Activated effector memory CD4-positive, alpha-beta T cell treated with Interleukin-2 at 50 U/mL for 16 hours (primary cell): ENCODE results near the gene IGF2BP2.

Experiments used
- DNase-seq: peaks from one replicate; pipeline ENCODE4 v3.0.0-alpha.2; 2020

IGF2BP2 gene

DNA sequence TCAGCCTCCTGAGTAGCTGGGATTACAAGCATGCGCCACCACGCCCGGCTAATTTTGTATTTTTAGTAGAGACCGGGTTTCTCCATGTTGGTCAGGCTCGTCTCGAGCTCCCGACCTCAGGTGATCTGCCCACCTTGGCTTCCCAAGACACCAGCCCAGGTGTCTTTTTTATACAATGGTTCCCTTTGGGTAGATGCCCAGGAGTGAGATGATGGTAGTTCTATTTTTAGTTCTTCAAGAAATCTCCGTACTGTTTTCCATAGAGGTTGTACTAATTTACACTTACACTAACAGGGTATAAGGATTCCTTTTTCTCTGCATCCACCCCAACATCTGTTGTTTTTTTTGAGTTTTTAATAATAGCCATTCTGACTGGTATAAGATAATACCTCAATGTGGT lies 94.3 kb downstream of the IGF2BP2 start:
- DNase-seq: no peak

DNA sequence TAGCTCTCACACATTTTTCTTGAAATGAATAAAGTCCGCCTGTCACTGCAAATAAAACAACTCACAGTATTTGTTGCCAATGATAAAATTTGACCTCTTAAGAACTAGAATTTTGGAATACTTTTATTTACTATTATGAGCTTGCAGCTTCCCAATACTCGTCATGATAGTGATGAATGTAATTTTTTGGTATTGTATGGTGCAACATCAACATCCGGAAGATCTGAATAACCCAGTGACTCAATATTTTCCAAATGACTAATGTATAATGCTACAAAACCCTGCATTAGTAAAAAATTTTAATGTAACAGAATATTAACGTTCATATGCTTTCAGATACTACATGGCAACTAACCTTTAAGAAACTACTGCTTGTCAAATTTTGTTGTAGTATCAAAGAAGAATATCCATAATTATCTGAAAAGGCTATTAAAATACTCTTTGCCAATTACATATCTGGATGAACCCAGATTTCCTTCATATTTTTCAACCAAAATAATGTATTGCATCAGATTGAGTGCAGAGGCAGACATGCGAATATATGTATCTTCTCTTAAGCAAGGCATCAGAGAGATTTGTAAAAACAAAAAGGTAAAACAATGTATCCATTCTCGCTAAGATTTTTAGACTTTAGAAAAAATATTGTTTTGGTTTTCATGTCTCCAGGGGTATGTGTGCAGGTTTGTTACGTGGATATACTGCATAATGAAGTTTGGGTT lies 95.3 kb downstream of the IGF2BP2 start:
- no peak for DNase-seq

GRCh38 chr3:185728630-185729336 lies 96.1 kb downstream of the IGF2BP2 start:
- DNase-seq: no peak

GRCh38 chr3:185727873-185728272 lies 97.0 kb downstream of the IGF2BP2 start:
- DNase-seq: no peak

GRCh38 chr3:185726254-185726967 lies 98.4 kb downstream of the IGF2BP2 start:
- DNase-seq: no peak

- no peak for DNase-seq
Observed at GRCh38 chr3:185724761-185725160, 100.1 kb downstream of the IGF2BP2 start.

DNA sequence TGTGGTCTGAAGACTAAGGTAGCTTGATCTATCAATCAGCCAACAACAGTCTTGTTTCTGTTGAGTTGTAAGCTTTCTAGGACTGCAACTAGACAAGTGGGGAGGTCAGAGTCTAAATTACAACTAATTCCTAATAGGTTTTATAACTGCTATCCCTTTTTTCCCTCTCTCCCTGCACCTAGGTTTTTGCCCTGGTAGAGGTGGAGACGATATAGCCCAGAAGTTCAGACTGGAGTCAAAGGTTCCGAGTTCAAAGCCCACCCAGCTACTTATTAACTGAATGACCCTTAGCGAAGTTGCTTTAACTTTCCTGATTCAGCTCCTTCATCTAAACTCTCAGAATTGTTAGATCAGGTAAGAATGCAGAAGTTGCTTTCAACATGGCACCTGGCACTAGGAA lies 100.6 kb downstream of the IGF2BP2 start:
- no peak for DNase-seq

- DNase-seq: no peak
Observed at GRCh38 chr3:185722881-185723280, 102.0 kb downstream of the IGF2BP2 start.

GRCh38 chr3:185721970-185722369 lies 102.9 kb downstream of the IGF2BP2 start:
- DNase-seq: no peak

GRCh38 chr3:185720326-185720725 lies 104.5 kb downstream of the IGF2BP2 start:
- no peak for DNase-seq

DNA sequence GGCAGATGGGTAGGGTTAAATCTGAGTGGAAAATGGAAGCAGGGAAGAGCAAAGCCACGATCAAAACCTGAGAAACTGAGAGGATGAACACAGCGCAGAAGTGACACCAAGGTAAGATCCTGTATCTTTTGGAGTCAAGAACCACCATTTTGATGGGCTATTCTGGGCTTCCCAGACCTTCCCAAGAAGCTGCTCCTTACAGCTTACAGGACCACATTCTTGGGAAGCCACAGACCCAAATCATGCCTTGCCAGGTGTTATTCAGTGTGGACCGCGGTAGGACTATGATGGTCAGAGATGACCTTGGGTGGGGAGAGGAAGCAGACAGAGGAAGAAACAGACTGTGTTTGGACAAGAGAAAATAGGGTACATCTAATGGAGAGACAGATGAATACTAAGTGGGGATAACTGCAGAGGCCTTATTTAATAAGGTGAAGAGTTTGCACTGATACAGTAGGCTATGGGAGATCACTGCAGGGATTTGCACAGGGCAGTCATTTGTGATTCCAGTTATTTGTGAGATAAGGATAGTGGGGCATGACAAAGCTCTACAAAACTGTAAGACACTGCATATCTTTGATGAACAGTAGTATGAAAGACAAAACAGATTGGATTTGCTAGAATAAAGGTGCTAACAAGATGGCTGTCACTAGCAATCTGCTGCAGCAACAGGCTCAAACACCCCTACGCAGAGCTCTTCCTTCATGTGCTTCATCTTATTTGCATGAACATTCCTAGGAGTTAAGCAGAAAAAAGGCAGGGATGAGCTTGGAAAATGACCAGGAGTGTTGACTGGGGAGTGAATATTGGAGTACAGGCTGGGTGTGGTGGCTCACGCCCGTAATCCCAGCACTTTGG lies 105.9 kb downstream of the IGF2BP2 start:
- DNase-seq: no peak

DNA sequence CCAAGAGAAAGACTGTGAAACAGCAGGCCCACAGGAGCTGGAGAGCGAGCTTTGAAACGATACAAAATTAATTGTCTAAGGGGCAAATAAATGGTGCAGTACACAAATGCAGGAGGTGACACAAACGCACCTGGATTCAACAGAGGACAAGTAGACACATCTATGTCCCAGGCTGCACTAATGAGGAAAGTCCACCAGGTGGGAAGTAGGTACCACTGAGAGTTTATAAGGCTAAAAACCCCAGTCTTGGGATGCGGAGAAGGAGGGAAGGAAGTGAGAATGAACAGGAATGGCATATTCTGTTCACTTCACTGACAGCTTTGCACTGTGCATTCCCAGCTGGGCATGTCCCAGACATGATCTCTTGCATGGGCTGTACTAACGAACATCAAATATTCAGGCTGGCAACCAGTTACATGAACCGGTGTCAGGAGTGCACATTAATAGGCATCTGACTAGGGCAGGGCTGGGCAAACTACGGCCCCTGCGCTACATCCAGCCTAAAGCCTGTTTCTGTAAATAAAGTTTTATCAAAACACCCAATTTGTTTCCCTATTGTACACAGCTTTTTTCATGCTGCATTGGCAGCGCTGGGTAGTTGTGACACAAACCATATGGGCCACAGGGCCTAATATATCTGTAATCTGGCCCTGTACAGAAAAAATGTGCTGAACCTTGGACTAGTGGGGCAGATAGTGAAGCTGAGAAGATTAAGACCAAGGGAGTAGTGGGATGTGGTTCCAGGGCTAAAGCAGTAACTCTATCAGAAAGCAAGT lies 107.0 kb downstream of the IGF2BP2 start:
- no peak for DNase-seq

DNA sequence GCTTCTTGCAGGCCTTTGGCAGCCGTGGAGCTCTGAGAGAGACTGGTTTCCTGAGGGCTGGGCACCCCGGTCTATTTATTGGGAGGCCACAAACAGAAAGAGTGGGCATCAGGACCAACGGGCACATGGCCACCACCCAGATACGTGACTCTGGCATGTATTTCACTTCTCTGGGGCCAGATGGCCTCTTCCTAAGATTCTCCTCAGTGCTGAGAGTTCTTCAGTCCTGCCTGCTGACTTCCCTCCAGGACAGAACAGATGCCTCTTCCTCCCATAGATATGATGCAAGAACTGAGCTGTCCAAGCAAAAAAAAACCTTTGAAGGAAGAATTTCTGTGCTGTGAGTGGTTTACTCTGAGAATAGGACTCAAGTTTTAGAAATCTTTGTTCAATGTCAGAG lies 107.7 kb downstream of the IGF2BP2 start:
- no peak for DNase-seq

- DNase-seq: no peak
Observed at GRCh38 chr3:185716436-185717108, 108.3 kb downstream of the IGF2BP2 start.

DNA sequence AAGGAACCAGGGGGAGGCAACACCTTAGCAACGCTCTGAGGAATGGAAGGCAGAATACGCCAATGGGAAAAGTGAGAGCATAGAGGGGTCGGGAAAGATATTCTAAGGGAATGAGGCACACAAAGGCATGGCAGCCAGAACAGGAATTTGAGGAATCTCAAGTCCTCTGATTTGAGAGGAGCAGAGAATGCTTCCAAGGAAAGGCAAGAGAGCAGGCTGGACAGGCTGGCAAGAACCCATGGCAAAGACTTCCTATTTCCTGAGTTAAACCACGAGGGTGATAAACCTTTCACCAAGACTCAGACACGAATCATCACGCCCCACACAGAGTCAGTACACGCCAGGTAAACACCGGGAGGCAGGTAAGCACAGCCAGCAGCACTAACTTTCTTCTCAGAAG lies 109.8 kb downstream of the IGF2BP2 start:
- no peak for DNase-seq

GRCh38 chr3:185714085-185714484 lies 110.8 kb downstream of the IGF2BP2 start:
- DNase-seq: no peak

- no peak for DNase-seq
Observed at GRCh38 chr3:185713015-185713414, 111.8 kb downstream of the IGF2BP2 start.

GRCh38 chr3:185712337-185712736 lies 112.5 kb downstream of the IGF2BP2 start:
- DNase-seq: no peak

- no peak for DNase-seq
Observed at GRCh38 chr3:185711255-185711870, 113.5 kb downstream of the IGF2BP2 start.

DNA sequence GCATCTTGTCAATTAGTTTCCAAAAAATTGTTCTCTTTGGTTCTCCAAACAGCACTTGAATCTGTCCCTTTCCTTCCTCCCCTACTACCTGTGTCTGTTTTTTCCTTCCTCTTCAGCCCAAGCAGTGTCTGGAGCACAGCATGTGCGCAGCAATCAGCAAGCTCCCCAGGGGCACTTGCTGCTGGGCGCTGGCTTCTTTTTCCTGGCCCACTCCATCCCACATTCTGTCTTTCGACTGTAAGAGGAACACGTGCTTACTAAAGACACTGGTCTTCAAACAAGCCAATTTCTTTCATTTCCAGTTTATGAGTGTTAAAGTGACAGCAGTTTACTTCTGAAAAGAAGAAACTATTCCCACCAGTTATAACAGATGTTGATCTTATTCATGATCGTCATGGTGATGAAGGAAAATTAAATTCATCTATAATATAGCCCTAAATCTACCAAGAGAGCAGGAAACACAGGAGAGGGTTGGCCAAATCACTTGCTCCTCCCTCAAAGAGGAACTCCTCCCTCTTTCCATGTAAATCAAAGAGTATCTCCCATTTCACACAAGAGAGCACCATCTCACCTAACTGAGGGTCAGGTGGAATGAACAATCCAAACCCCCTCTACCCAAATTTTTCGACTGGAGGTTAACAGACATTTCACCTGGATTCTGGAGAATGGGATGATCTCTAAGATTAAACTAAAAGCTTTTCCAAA lies 115.4 kb downstream of the IGF2BP2 start:
- no peak for DNase-seq
